Mammary epithelial cell (primary cell): ENCODE results near the gene SLC38A6.

Experiments
- EZH2 ChIP-seq: IDR thresholded peaks from 2 replicates; pipeline ENCODE4 v1.6.1; 2012; ENCODE audit warnings: low read length, inconsistent platforms, borderline replicate concordance
- TF ChIP-seq, protein P1 (sequence below), 2 donors: IDR thresholded peaks in 1 of 2; conservative IDR thresholded peaks in 1 of 2; 2 replicates each; pipeline ENCODE4 v1.5.1; 2011 to 2012; ENCODE audit warnings: inconsistent platforms in 2 of 2, low read length in 2 of 2, mild to moderate bottlenecking in 2 of 2, control low read depth in 1 of 2, low read depth in 1 of 2; ENCODE audit not compliant: insufficient read depth in 1 of 2; ENCODE audit errors: extremely low read depth in 1 of 2

DNA sequence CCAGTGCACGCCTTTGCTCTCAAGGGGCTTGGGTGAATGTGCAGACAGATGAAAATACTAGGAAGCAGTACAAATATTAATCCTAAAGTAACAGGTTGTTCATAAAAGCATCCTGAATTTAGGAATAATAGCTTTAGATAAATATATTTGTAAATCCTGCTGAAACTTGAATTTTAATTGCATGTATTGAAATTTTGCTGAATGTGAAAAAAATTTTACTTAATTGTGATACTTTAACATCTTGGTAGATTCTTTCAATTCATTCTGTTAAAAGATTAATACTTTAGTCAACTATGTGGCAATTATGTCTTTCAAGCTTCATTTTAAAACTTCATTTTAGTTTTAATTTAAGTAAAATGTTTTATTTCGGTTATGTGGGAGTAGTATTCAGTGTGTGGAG is 5.5 kb downstream of the SLC38A6 start:
- TF ChIP-seq, protein P1, sequence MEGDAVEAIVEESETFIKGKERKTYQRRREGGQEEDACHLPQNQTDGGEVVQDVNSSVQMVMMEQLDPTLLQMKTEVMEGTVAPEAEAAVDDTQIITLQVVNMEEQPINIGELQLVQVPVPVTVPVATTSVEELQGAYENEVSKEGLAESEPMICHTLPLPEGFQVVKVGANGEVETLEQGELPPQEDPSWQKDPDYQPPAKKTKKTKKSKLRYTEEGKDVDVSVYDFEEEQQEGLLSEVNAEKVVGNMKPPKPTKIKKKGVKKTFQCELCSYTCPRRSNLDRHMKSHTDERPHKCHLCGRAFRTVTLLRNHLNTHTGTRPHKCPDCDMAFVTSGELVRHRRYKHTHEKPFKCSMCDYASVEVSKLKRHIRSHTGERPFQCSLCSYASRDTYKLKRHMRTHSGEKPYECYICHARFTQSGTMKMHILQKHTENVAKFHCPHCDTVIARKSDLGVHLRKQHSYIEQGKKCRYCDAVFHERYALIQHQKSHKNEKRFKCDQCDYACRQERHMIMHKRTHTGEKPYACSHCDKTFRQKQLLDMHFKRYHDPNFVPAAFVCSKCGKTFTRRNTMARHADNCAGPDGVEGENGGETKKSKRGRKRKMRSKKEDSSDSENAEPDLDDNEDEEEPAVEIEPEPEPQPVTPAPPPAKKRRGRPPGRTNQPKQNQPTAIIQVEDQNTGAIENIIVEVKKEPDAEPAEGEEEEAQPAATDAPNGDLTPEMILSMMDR (conservative IDR thresholded peaks at IDR 0.05 in 1 of 2, IDR thresholded peaks at IDR 0.05 in 1 of 2; ENCODE audit: extremely low read depth in 1 of 2, insufficient read depth in 1 of 2, low read depth in 1 of 2, low read length in 2 of 2), result no peak
- TF ChIP-seq EZH2, result no peak
